Raji (cell line): ENCODE data around the gene IGSF9.

Experiments used
- POLR2A ChIP-seq: IDR thresholded peaks from 2 replicates; pipeline ENCODE4 v1.6.1; 2011; ENCODE audit warnings: low read depth, low read length, control low read depth; ENCODE audit not compliant: insufficient read depth

IGSF9 gene

GRCh38 chr1:159934136-159935039, 11.0 kb downstream of the IGSF9 start:
- TF ChIP-seq POLR2A, result no peak

- TF ChIP-seq POLR2A, result no peak
These were observed 12.1 kb downstream of the IGSF9 start for GRCh38 chr1:159933347-159933746.

- no peak for TF ChIP-seq POLR2A
These were observed 12.8 kb downstream of the IGSF9 start for GRCh38 chr1:159932296-159933285.

GRCh38 chr1:159931795-159932173, 13.6 kb downstream of the IGSF9 start:
- TF ChIP-seq POLR2A, result no peak

- TF ChIP-seq POLR2A, result no peak
These were observed 14.2 kb downstream of the IGSF9 start for GRCh38 chr1:159931101-159931794.

GRCh38 chr1:159930634-159931033, 14.8 kb downstream of the IGSF9 start:
- no peak for TF ChIP-seq POLR2A

GRCh38 chr1:159930216-159930615, 15.2 kb downstream of the IGSF9 start:
- no peak for TF ChIP-seq POLR2A

GRCh38 chr1:159929155-159930051, 16.0 kb downstream of the IGSF9 start:
- no peak for TF ChIP-seq POLR2A

- no peak for TF ChIP-seq POLR2A
These were observed 16.8 kb downstream of the IGSF9 start for GRCh38 chr1:159928491-159929050.

- TF ChIP-seq POLR2A, result no peak
These were observed 17.5 kb downstream of the IGSF9 start for GRCh38 chr1:159927849-159928431.

GRCh38 chr1:159927211-159927848, 18.1 kb downstream of the IGSF9 start:
- no peak for TF ChIP-seq POLR2A

GRCh38 chr1:159925719-159926078, 19.7 kb downstream of the IGSF9 start:
- TF ChIP-seq POLR2A, result no peak
